GOT3 (cell line): Measurements from ENCODE around the gene NEGR1.

Source experiments
- DNase-seq: peaks from one replicate; lab custom pipeline; 2025; ENCODE audit warnings: mixed read lengths; lab: John Stamatoyannopoulos, UW

NEGR1 gene

DNA sequence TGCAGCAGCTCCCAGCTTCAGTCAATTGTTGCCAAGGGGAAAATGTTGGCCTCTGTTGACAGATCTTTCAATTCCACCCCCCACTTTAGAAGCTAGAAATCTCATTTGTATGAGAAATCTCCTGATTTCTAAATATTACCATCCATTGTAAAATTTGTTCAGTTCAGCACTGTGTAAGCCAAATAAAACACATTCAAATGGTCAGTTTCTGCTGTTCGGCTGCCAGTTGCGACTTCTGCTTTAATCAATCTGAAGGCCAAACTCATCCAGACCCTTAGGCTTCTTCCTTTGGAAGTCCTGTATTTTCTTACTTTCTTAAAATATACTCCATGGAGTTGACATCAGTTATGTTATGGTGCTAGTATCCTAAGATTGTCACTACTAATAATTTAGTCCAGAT, 920.3 kb downstream of the NEGR1 start:
- DNase-seq: no peak

DNA sequence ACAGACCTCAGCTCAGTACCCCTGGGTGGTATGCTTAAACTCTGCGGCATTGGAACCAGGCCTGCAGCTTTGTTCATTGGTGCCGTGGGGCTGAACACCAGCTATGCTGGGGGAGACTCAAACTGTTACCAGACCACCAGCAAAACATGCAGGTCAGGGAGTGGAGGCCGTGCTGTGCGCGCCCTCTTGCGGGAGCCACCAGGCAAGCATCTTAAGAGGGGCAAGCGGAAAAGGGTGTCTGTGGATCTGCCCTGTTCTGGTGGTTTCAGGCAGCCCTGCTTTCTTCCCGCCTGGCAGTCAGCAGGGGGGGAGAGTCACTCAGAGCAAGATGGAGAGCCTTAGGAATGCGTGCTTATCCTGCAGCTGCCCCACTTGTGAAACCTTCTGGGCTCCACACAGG, 924.6 kb downstream of the NEGR1 start:
- no peak for DNase-seq

DNA sequence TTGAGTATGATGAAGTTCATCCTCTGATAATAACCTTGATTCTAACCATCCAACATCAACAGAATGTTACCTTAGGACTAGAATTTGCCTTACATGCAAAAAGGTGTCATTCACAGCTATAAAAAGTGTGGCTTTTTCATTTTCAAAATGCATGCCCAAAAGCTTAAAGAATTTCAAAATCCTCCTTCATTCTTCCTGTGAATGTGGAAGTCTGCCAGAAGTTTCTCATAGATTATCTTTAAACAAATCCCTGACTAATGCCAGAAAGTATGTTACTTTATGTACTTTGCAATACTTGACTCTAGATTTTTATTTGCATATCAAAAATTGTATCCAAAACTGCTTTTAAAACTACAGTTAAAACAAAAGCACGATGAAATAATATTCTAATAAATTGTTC, 930.9 kb downstream of the NEGR1 start:
- no peak for DNase-seq

DNA sequence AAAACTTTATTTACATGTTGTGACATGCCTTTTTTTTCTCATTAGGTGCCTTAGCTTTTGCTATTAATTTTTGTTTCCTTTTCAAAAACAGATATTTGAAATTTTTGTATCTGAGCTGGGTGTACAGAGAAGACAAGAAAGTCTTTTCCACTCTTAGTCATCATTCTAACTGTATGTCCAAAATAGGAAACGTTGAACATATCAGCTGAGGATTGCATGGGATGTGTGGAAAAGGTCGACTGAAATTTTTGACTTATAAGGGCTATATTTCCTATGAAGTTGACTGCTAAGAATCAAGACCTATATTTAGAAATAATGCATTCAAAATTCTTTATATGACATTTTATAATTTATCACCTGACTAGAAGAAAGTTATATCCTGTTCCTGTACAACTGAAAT, 931.5 kb downstream of the NEGR1 start:
- DNase-seq: no peak

DNA sequence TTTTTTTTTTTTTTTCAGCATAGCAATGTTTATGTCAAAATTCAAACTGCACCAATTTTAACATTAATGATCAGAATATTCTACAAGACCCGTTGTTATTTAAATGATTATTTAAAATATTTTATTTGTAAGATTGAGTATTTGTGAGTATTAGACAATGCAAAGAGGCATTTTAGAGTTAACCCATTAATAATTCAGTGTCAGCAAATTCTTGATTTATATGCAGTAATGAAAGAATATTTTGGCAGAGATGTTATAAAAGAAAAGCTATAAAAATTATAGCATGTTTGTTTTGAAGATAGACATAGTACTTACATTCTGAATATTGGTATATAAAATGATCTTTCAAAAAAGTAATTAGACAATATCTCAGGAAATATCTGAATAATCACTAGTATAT, 932.0 kb downstream of the NEGR1 start:
- no peak for DNase-seq
